Keratinocyte (primary cell): Measurements from ENCODE around the gene NF1. TPM values are rescaled to one million over a fixed set of nuclear protein-coding genes. Genes with fewer than 3 reads are reported as not detected.

ENCODE experiments used
- DNase-seq: peaks from one replicate; pipeline ENCODE4 v3.0.0-alpha.2; 2011; ENCODE audit warnings: low read depth, missing footprints, low spot score
- FAIRE-seq: peaks from 2 replicates; lab custom pipeline; 2011; peaks lifted over from hg19 to GRCh38; lab: Jason Lieb, UNC
- H2AFZ ChIP-seq: 2 replicates; pipeline ENCODE4 v1.6.0; 2012; ENCODE audit warnings: low read length, control low read depth, inconsistent platforms; ENCODE audit not compliant: control insufficient read depth
- H3K27ac ChIP-seq: 2 replicates; pipeline ENCODE4 v1.5.1; 2011; ENCODE audit warnings: low read length; ENCODE audit not compliant: control insufficient read depth, insufficient read depth
- H3K27me3 ChIP-seq: 3 replicates; pipeline ENCODE4 v1.6.0; 2011; ENCODE audit warnings: low read length; ENCODE audit not compliant: control insufficient read depth, insufficient read depth; ENCODE audit errors: extremely low read depth
- H3K36me3 ChIP-seq, 2 experiments: 2 replicates in 1 of 2; 3 replicates in 1 of 2; pipeline ENCODE4 v1.5.1; 2011; ENCODE audit warnings: low read length in 2 of 2, mild to moderate bottlenecking in 1 of 2; ENCODE audit not compliant: control insufficient read depth in 2 of 2, insufficient read depth in 2 of 2; ENCODE audit errors: extremely low read depth in 1 of 2
- H3K4me1 ChIP-seq: 3 replicates; pipeline ENCODE4 v1.5.1; 2011; ENCODE audit warnings: low read length; ENCODE audit not compliant: control insufficient read depth, insufficient read depth; ENCODE audit errors: extremely low read depth
- H3K4me2 ChIP-seq: 3 replicates; pipeline ENCODE4 v1.6.0; 2011; ENCODE audit warnings: low read depth, low read length; ENCODE audit not compliant: control insufficient read depth, insufficient read depth; ENCODE audit errors: extremely low read depth
- H3K4me3 ChIP-seq, 3 experiments: fragments of 200-600 bp in 1 of 3; sonication (generic) in 1 of 3; 2 replicates in 2 of 3; 3 replicates in 1 of 3; pipeline ENCODE4 v1.5.1; 2011 to 2016; ENCODE audit warnings: low read length in 3 of 3, mild to moderate bottlenecking in 3 of 3, control low read depth in 2 of 3, inconsistent platforms in 1 of 3, low read depth in 1 of 3, mixed read lengths in 1 of 3, mixed run types in 1 of 3, moderate library complexity in 1 of 3; ENCODE audit not compliant: control insufficient read depth in 2 of 3, insufficient read depth in 2 of 3; ENCODE audit errors: extremely low read depth in 1 of 3
- H3K79me2 ChIP-seq: 2 replicates; pipeline ENCODE4 v1.6.0; 2012; ENCODE audit warnings: low read length; ENCODE audit not compliant: control insufficient read depth, insufficient read depth
- H3K9ac ChIP-seq: 3 replicates; pipeline ENCODE4 v1.6.0; 2011; ENCODE audit warnings: low read length; ENCODE audit not compliant: control insufficient read depth, insufficient read depth; ENCODE audit errors: extremely low read depth
- H3K9me1 ChIP-seq: 3 replicates; pipeline ENCODE4 v1.6.0; 2011; ENCODE audit warnings: low read length; ENCODE audit not compliant: control insufficient read depth, insufficient read depth; ENCODE audit errors: extremely low read depth
- H3K9me3 ChIP-seq: 2 replicates; pipeline ENCODE4 v1.5.1; 2012; ENCODE audit warnings: low read depth, low read length; ENCODE audit not compliant: control insufficient read depth
- H4K20me1 ChIP-seq: 3 replicates; pipeline ENCODE4 v1.6.0; 2011; ENCODE audit warnings: low read length; ENCODE audit not compliant: control insufficient read depth, insufficient read depth; ENCODE audit errors: extremely low read depth
- CTCF ChIP-seq, 3 experiments: IDR thresholded peaks in 1 of 3; conservative IDR thresholded peaks in 1 of 3; optimal IDR thresholded peaks in 1 of 3; 2 replicates in 2 of 3; 3 replicates in 1 of 3; pipeline versions ENCODE3 to v1.5.1; 2011; ENCODE audit warnings: low read length in 3 of 3, mild to moderate bottlenecking in 3 of 3, moderate library complexity in 2 of 3, control low read depth in 1 of 3, inconsistent platforms in 1 of 3; ENCODE audit not compliant: insufficient read depth in 2 of 3; ENCODE audit errors: extremely low read depth in 1 of 3
- EZH2 ChIP-seq: IDR thresholded peaks from one replicate; pipeline ENCODE4 v1.6.1; 2012; ENCODE audit warnings: inconsistent platforms, mild to moderate bottlenecking, low read length, moderate library complexity
- dilution Hi-C: fragments of 300-500 bp; cut with MboI; formaldehyde crosslinking; loops from one replicate; pipeline ENCODE4 v1.7.0; 2020; ENCODE audit warnings: low sequenced_read_pairs; ENCODE audit not compliant: extremely low pct_ligation_motif_present
- polyA plus RNA-seq, 5 experiments: library from polyadenylated mRNA; depleted of rRNA in 3 of 5; stranded (reverse) in 3 of 5; stranded (forward) in 1 of 5; unstranded in 1 of 5; fragments of >200 nt; gene quantifications; 1 replicate in 1 of 5; 2 replicates in 3 of 5; 3 replicates in 1 of 5; pipeline versions ENCODE4 v1.2.1 to v1.2.3, GENCODE V29; 2011 to 2012; ENCODE audit warnings: missing spikeins in 2 of 5, low read depth in 1 of 5, low replicate concordance in 1 of 5

NF1 gene
- polyA plus RNA-seq, 1 donor (not counting 4 experiments of a cell fraction or from before 2014, with no cell fraction given): 26.7 TPM

- no peak overlapping the region for H3K4me2 ChIP-seq
- FAIRE-seq: no peak
- dilution Hi-C loops: no loop called here
These were observed 297.5 kb downstream of the NF1 start for GRCh38 chr17:31392002-31392855.

GRCh38 chr17:31392856-31393748 is 298.3 kb downstream of the NF1 start:
- dilution Hi-C loops: no loop called here
- no peak for TF ChIP-seq EZH2
- no peak for TF ChIP-seq CTCF (optimal IDR thresholded peaks at IDR 0.05 in 1 of 3, IDR thresholded peaks at IDR 0.05 in 1 of 3, conservative IDR thresholded peaks at IDR 0.05 in 1 of 3; ENCODE audit: extremely low read depth in 1 of 3, insufficient read depth in 2 of 3, low read length in 3 of 3)
- no peak overlapping the region for H3K27ac ChIP-seq
- no peaks in the 10 kb centered on the region for H3K4me1 ChIP-seq
- peaks cover 39% of the 10 kb centered on the region for H3K27me3 ChIP-seq
- H2AFZ ChIP-seq: no peak overlapping the region
- no peaks in the 10 kb centered on the region for H3K36me3 ChIP-seq
- no peak for FAIRE-seq
- no peaks in the 10 kb centered on the region for H3K79me2 ChIP-seq
- no peak overlapping the region for H3K4me2 ChIP-seq
- DNase-seq: no peak
- no peaks in the 10 kb centered on the region for H3K9me1 ChIP-seq
- H3K4me3 ChIP-seq: no peak overlapping the region
- H3K9ac ChIP-seq: no peak overlapping the region
- H4K20me1 ChIP-seq: no peaks in the 10 kb centered on the region
- no peaks in the 10 kb centered on the region for H3K9me3 ChIP-seq

More at GRCh38 chr17:31392002-31392855, 297.5 kb downstream of the NF1 start:
- Histone ChIP-seq H3K27ac (no peak overlapping the region), H3K4me1 (no peaks in the 10 kb centered on the region), H3K9ac (no peak overlapping the region), H3K9me1 (no peaks in the 10 kb centered on the region), H3K36me3 (no peaks in the 10 kb centered on the region), H4K20me1 (no peaks in the 10 kb centered on the region), H3K27me3 (peaks cover 39% of the 10 kb centered on the region), H2AFZ (no peak overlapping the region), H3K9me3 (no peaks in the 10 kb centered on the region), H3K4me3 (no peak overlapping the region), H3K79me2 (no peaks in the 10 kb centered on the region)
- DNase-seq: no peak
- peak; percentile 71 for TF ChIP-seq EZH2
- TF ChIP-seq CTCF (optimal IDR thresholded peaks at IDR 0.05 in 1 of 3, IDR thresholded peaks at IDR 0.05 in 1 of 3, conservative IDR thresholded peaks at IDR 0.05 in 1 of 3; ENCODE audit: extremely low read depth in 1 of 3, insufficient read depth in 2 of 3, low read length in 3 of 3): no peak
